WTC11 (cell line): ENCODE data around the gene ASPN.

Source experiments
- ATF2 ChIP-seq: sonication (generic); formaldehyde crosslinking; IDR thresholded peaks from 2 replicates; pipeline ENCODE4 v1.8.1; 2022; ENCODE audit warnings: low read depth, missing genetic modification reagents, borderline replicate concordance
- ATF3 ChIP-seq: sonication (generic); formaldehyde crosslinking; conservative IDR thresholded peaks from 2 replicates; pipeline ENCODE4 v1.8.1; 2022; ENCODE audit warnings: mild to moderate bottlenecking, missing genetic modification reagents
- CREB1 ChIP-seq: sonication (generic); formaldehyde crosslinking; IDR thresholded peaks from 2 replicates; pipeline ENCODE4 v1.8.0; 2023; ENCODE audit warnings: mild to moderate bottlenecking, missing genetic modification reagents
- CTCF ChIP-seq: fragments of 200-600 bp; IDR thresholded peaks from 2 replicates; pipeline ENCODE4 v1.8.0; 2022; ENCODE audit warnings: antibody characterized with exemption
- NFYB ChIP-seq: sonication (generic); formaldehyde crosslinking; conservative IDR thresholded peaks from 2 replicates; pipeline ENCODE4 v1.8.0; 2022; ENCODE audit warnings: low read depth, missing genetic modification reagents
- NR2C2 ChIP-seq: sonication (generic); formaldehyde crosslinking; IDR thresholded peaks from 2 replicates; pipeline ENCODE4 v1.8.0; 2022; ENCODE audit warnings: mild to moderate bottlenecking, missing genetic modification reagents
- STAT6 ChIP-seq: sonication (generic); formaldehyde crosslinking; conservative IDR thresholded peaks from 2 replicates; pipeline ENCODE4 v1.8.1; 2023; ENCODE audit warnings: mild to moderate bottlenecking, low read depth, missing genetic modification reagents, moderate library complexity
- USF2 ChIP-seq: sonication (generic); formaldehyde crosslinking; IDR thresholded peaks from 2 replicates; pipeline ENCODE4 v1.8.1; 2023; ENCODE audit warnings: mild to moderate bottlenecking, missing genetic modification reagents, moderate library complexity

- no peak for TF ChIP-seq CTCF
- no peak for TF ChIP-seq NR2C2
- TF ChIP-seq NFYB (CRISPR knock-in tag): no peak
- TF ChIP-seq USF2 (CRISPR knock-in tag): no peak
- TF ChIP-seq ATF2 (CRISPR knock-in tag): no peak
- no peak for TF ChIP-seq ATF3 (CRISPR knock-in tag)
- no peak for TF ChIP-seq STAT6 (CRISPR knock-in tag)
- TF ChIP-seq CREB1 (CRISPR knock-in tag): no peak
These were observed 42.6 kb upstream of the ASPN start for GRCh38 chr9:92524881-92525280.
